ENCODE data around the gene KCTD17.

Gene KCTD17

DNA sequence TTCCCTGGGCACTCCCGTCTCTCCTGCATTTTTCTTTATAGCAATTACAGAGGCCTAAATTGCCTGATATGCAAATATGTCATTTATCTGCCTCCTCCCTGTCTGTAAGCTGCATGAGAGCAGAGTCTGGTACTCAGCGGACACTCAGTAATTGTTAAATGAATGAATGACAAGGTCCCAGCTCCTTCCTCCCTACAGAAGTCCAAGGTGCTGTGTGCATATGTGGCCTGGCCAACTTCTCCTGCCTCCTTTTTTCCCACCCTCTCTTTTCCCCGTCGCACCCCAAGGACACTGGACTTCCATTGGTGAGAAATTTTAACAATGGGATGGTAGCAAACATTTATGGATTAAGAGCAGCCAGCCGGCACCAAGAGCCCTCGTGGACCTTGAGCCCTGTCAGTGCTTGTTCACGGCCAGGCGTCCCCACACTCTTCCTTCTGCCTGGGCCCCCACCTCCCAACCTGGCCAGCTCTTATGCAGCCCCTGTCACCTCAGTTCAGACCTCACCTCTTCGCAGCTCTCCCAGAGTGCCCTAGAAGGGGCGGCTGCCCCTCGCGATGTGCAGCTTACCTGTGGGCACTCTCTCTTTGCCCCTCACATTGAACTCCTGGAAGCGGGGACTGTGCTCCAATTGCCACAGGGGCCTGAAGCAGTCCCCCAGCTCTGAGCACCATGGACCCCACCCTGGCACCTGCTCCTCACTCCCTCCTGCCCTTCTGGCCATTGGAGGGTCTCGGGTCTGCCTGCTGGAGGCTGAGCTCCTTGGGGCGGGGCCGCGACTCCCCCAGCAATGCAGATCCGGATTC lies 56.5 kb downstream of the KCTD17 start:
- no peak for DNase-seq

DNA sequence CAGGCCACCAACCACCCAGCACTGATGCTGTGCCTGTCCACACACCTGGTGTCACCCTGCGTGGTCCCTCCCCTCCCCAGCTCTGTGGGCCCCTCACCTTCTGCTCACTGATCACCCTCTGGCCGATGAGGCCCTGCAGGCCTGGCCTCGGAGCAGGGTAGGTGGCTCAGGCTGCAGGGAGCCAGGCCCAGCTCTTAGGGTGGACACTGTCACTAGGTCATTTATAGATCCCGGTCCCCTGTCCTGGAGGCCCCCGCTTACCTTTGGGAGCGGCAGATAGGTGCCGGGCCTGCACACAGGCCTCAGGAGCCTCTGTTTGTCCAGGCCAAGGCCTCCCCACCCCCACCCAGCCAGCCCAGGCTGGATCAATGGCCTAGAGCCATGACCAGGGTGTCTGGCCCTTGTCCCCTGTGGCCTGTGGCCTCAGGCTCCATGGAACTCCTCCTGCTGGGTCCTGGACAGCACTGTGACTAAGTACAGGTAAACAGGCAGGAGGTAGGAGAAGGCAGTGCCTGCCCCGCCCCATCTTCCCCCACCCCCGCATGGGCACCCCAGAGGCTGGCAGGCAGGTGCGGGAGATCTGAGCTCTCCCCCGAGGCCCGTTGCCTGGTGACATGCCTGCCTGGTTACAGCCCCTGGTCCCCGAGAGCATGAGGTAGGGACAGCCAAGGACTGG lies 57.8 kb downstream of the KCTD17 start, which contains the start of gene TMPRSS6:
Gene TMPRSS6, minus strand, starts transcription at position 472 of the 676 bp plus-strand sequence. CDS start 6,296 bp downstream, outside the sequence.
- DNase-seq, result no peak

DNA sequence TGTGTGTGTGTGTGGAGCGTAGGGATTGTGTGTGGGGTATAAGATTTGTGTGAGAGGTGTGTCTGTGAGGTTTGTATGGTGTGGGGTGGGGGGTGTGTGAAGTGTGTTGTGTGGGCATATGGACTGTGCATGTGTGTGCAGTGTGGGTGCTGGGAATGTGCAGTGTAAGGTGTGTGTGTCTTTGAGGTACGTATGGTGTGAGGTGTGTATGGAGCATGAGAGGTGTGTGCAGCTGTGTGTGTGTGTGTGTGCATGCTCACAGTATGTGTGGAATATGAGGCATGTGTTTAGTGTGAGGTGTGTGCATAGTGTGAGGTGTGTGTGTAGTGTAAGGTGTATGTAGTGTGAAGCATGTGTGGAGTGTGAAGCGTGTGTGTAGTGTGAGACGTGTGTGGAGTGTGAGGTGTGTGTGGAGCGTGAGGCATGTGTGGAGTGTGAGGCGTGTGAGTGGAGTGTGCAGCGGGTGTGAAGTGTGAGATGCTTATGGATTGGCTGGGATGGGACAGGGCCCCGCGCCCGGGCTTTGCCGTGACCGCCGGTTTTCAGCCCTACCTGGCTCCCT lies 59.7 kb downstream of the KCTD17 start:
- DNase-seq, result no peak

DNA sequence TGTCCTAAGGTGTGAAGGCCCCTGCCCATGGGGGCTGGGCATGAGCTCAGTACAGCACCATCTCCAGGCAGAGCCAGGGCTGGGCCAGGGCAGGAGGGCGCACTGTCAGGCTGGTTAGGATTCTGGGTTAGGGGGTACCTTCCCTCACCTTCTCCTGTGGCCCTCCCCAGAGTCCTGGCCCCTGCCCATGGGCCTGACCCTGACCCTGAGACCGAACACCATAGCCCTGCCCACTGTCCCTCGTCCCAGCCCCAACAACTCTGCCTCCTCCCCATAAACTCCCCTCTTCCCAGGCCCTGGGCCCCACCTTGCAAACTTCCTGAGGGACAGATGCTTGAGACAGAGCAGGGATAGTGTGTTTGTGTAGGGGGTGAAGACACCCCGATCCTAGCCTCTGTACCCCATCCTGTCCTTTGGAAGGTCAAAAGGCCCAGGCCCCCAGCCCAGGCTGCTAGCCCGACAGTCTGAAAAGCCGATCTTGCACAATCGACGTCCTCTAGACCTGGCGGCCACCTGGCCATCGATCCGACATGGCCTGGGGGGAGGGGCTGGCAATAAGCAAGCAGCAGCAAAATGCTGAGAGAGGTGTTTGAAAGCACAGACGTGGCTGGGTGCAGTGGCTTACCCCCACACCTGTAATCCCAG lies 60.7 kb downstream of the KCTD17 start:
- no peak for DNase-seq

Measured in activated effector memory CD4-positive, alpha-beta T cell treated with Interleukin-2 at 50 U/mL for 16 hours (primary cell).